GDM1 (cell line): ENCODE data around the gene LONRF2.
"Not testable (repeated sequence)": the region's sequence is repeated elsewhere in the genome, so short reads cannot be mapped to it uniquely, and the experiment has no call there.

Source experiments
- DNase-seq: peaks from one replicate; lab custom pipeline; 2025; lab: John Stamatoyannopoulos, UW

LONRF2 gene

GRCh38 chr2:100253786-100254185, 68.5 kb downstream of the LONRF2 start:
- DNase-seq, result no peak

GRCh38 chr2:100252811-100253698, 69.2 kb downstream of the LONRF2 start:
- DNase-seq, result no peak

- DNase-seq, result no peak
Observed at GRCh38 chr2:100250645-100251044, 71.7 kb downstream of the LONRF2 start.

GRCh38 chr2:100248971-100249370, 73.3 kb downstream of the LONRF2 start:
- DNase-seq, result no peak

GRCh38 chr2:100248556-100248955, 73.7 kb downstream of the LONRF2 start:
- DNase-seq, result not testable (repeated sequence)

GRCh38 chr2:100248044-100248330, 74.3 kb downstream of the LONRF2 start:
- DNase-seq, result no peak

- DNase-seq, result no peak
Observed at GRCh38 chr2:100247256-100248043, 74.9 kb downstream of the LONRF2 start.

GRCh38 chr2:100246163-100247145, 75.8 kb downstream of the LONRF2 start:
- no peak for DNase-seq

GRCh38 chr2:100245681-100246080, 76.6 kb downstream of the LONRF2 start:
- no peak for DNase-seq

GRCh38 chr2:100244881-100245605, 77.3 kb downstream of the LONRF2 start:
- no peak for DNase-seq

- DNase-seq, result no peak
Observed at GRCh38 chr2:100243631-100244030, 78.7 kb downstream of the LONRF2 start.

GRCh38 chr2:100242891-100243619, 79.2 kb downstream of the LONRF2 start:
- peak; percentile 10 for DNase-seq

GRCh38 chr2:100242476-100242875, 79.8 kb downstream of the LONRF2 start:
- DNase-seq, result no peak

- no peak for DNase-seq
Observed at GRCh38 chr2:100241236-100241635, 81.1 kb downstream of the LONRF2 start.

- DNase-seq, result no peak
Observed at GRCh38 chr2:100240386-100240785, 81.9 kb downstream of the LONRF2 start.

GRCh38 chr2:100239486-100240210, 82.7 kb downstream of the LONRF2 start:
- no peak for DNase-seq

- no peak for DNase-seq
Observed at GRCh38 chr2:100238471-100238870, 83.8 kb downstream of the LONRF2 start.

- DNase-seq, result no peak
Observed at GRCh38 chr2:100237770-100238169, 84.5 kb downstream of the LONRF2 start.

GRCh38 chr2:100237163-100237562, 85.1 kb downstream of the LONRF2 start:
- DNase-seq, result no peak

- no peak for DNase-seq
Observed at GRCh38 chr2:100236166-100236565, 86.1 kb downstream of the LONRF2 start.
